Ascending aorta (tissue), 2 donors: ENCODE data around the gene TSPO. TPM values are rescaled to one million over a fixed set of nuclear protein-coding genes. Genes with fewer than 3 reads are reported as not detected.

ENCODE experiments used
- DNase-seq, 2 donors: peaks; one replicate each; pipeline ENCODE4 v3.0.0-alpha.2; 2019; ENCODE audit warnings: low spot score in 2 of 2
- H3K27ac ChIP-seq, 2 donors: fragments of 200-600 bp; sonication (generic); one replicate each; pipeline ENCODE4 v1.5.1; 2016 to 2017; ENCODE audit warnings: mild to moderate bottlenecking in 1 of 2
- H3K27me3 ChIP-seq: fragments of 200-600 bp; sonication (generic); one replicate; pipeline ENCODE4 v1.5.1; 2017
- H3K36me3 ChIP-seq, 2 donors: fragments of 200-600 bp; sonication (generic); one replicate each; pipeline ENCODE4 v1.5.1; 2016
- H3K4me1 ChIP-seq, 2 donors: fragments of 200-600 bp; sonication (generic); one replicate each; pipeline ENCODE4 v1.5.1; 2016 to 2017; ENCODE audit warnings: mild to moderate bottlenecking in 1 of 2
- H3K4me3 ChIP-seq, 2 donors: fragments of 200-600 bp; sonication (generic); one replicate each; pipeline ENCODE4 v1.5.1; 2016 to 2017; ENCODE audit warnings: mild to moderate bottlenecking in 1 of 2
- H3K9me3 ChIP-seq, 2 donors: fragments of 200-600 bp; sonication (generic); one replicate each; pipeline ENCODE4 v1.5.1; 2016
- CTCF ChIP-seq, 3 experiments: fragments of 200-600 bp in 2 of 3; fragments of 450-650 bp in 1 of 3; sonication (generic) in 2 of 3; IDR thresholded peaks; one replicate each; pipeline ENCODE4 v1.5.1; 2016 to 2019; ENCODE audit warnings: antibody characterized with exemption in 3 of 3, mild to moderate bottlenecking in 1 of 3, moderate library complexity in 1 of 3
- intact Hi-C: fragments of 100-400 bp; cut with DNase I; formaldehyde crosslinking; loops from one replicate; pipeline ENCODE4 v1.15.1; 2023
- total RNA-seq: library from RNA; depleted of rRNA; stranded (reverse); fragments of >200 nt; gene quantifications from one replicate; pipeline ENCODE4 v1.1.0, GENCODE V29; 2016

The TSPO gene
- total RNA-seq, 1 donor from 2014 or later, result 961 TPM

GRCh38 chr22:43153899-43154298 is 2.5 kb downstream of the TSPO start:
- intact Hi-C loops, result no loop called here
- Histone ChIP-seq H3K4me1 (peaks cover 6 to 10% of the 10 kb centered on the region in 2 donors), H3K27me3 (no peaks in the 10 kb centered on the region), H3K9me3 (no peaks in the 10 kb centered on the region), H3K36me3 (no peaks in the 10 kb centered on the region), H3K27ac (peak overlapping the region in 1 of 2 donors; percentile 13), H3K4me3 (no peak overlapping the region)
- no peak for TF ChIP-seq CTCF (IDR thresholded peaks at IDR 0.05)
- no peak for DNase-seq

GRCh38 chr22:43154887-43155536 is 3.7 kb downstream of the TSPO start:
- Histone ChIP-seq H3K4me3 (no peak overlapping the region), H3K9me3 (no peaks in the 10 kb centered on the region), H3K36me3 (peaks cover 0 to 8% of the 10 kb centered on the region in 2 donors), H3K4me1 (peaks cover 6 to 10% of the 10 kb centered on the region in 2 donors), H3K27me3 (no peaks in the 10 kb centered on the region), H3K27ac (no peak overlapping the region)
- DNase-seq, result peak; percentile 27 to 75
- TF ChIP-seq CTCF (IDR thresholded peaks at IDR 0.05), result no peak
- intact Hi-C loops, result no loop called here

- no peak overlapping the region for H3K4me3 ChIP-seq
- H3K9me3 ChIP-seq, result no peaks in the 10 kb centered on the region
- H3K27ac ChIP-seq, result no peak overlapping the region
- H3K27me3 ChIP-seq, result no peaks in the 10 kb centered on the region
- H3K4me1 ChIP-seq, result peaks cover 5 to 7% of the 10 kb centered on the region in 2 donors
- H3K36me3 ChIP-seq, result peaks cover 1 to 8% of the 10 kb centered on the region in 2 donors
- intact Hi-C loops, result no loop called here
- no peak for TF ChIP-seq CTCF (IDR thresholded peaks at IDR 0.05)
- no peak for DNase-seq
Measured at GRCh38 chr22:43155789-43156188, 4.4 kb downstream of the TSPO start.

GRCh38 chr22:43156413-43156812 is 5.1 kb downstream of the TSPO start:
- TF ChIP-seq CTCF (IDR thresholded peaks at IDR 0.05), result no peak
- intact Hi-C loops, result no loop called here
- Histone ChIP-seq H3K36me3 (peaks cover 8 to 12% of the 10 kb centered on the region in 2 donors), H3K27me3 (no peaks in the 10 kb centered on the region), H3K4me1 (peaks cover 3 to 5% of the 10 kb centered on the region in 2 donors), H3K9me3 (no peaks in the 10 kb centered on the region), H3K27ac (no peak overlapping the region), H3K4me3 (no peak overlapping the region)
- DNase-seq, result no peak

- Histone ChIP-seq H3K27ac (no peak overlapping the region), H3K36me3 (peaks cover 12 to 25% of the 10 kb centered on the region in 2 donors), H3K4me3 (no peak overlapping the region), H3K27me3 (no peaks in the 10 kb centered on the region), H3K9me3 (no peaks in the 10 kb centered on the region), H3K4me1 (peaks cover 0 to 5% of the 10 kb centered on the region in 2 donors)
- intact Hi-C loops, result no loop called here
- TF ChIP-seq CTCF (IDR thresholded peaks at IDR 0.05), result no peak
- no peak for DNase-seq
Measured at GRCh38 chr22:43157874-43158546, 6.7 kb downstream of the TSPO start.
